Measurements from ENCODE around the gene TRMU.

DNA sequence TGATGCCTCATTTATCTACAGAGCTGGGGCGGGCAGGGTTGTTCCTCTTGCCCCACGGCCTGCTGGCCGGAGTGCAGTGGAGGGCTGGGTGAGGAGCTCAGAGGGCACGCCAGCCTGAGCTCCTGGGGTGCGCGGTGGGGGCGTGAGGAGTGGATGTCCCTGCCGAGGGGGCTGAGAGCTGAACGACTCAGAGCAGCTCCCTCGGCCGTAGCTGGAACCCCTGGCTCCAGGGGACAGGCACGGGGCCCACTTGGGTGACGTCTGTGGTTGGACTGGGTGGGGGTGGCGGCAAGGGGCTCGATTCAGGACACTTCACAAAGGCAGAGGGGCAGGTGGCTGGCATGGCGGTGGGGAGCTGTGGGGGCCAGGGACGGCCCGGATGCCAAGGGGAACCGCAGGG, 62.4 kb downstream of the TRMU start:
- TF ChIP-seq CTCF (IDR thresholded peaks at IDR 0.05; ENCODE audit: extremely low read depth in 1 of 2, insufficient read depth in 1 of 2, low read depth in 1 of 2, low read length in 2 of 2) (no peak), FOS (IDR thresholded peaks at IDR 0.05; ENCODE audit: borderline replicate concordance, insufficient read depth, low read length) (no peak), POLR2AphosphoS5 (IDR thresholded peaks at IDR 0.05; ENCODE audit: insufficient read depth, low read depth, low read length) (no peak), EZH2 (IDR thresholded peaks at IDR 0.05; ENCODE audit: borderline replicate concordance, low read depth, low read length, severe bottlenecking) (no peak)

Measured in endothelial cell of umbilical vein (primary cell).